Vagina (tissue), 2 donors: Measurements from ENCODE around the gene OR7C1.

Source experiments
- CTCF ChIP-seq, 3 experiments: fragments of 450-650 bp in 2 of 3; fragments of 200-600 bp in 1 of 3; sonication (generic) in 1 of 3; IDR thresholded peaks; one replicate each; pipeline ENCODE4 v1.5.1; 2017 to 2019; ENCODE audit warnings: antibody characterized with exemption in 3 of 3, mild to moderate bottlenecking in 2 of 3, moderate library complexity in 2 of 3
- POLR2AphosphoS5 ChIP-seq, 2 donors: sonication (generic); formaldehyde crosslinking; IDR thresholded peaks; one replicate each; pipeline ENCODE4 v1.9.0; 2017; ENCODE audit warnings: antibody characterized with exemption in 2 of 2, mild to moderate bottlenecking in 2 of 2, low read depth in 1 of 2; ENCODE audit not compliant: insufficient read depth in 1 of 2

- TF ChIP-seq CTCF (IDR thresholded peaks at IDR 0.05): no peak
- TF ChIP-seq POLR2AphosphoS5 (IDR thresholded peaks at IDR 0.05; ENCODE audit: insufficient read depth in 1 of 2, low read depth in 1 of 2): no peak
Measured at GRCh38 chr19:14772995-14773394, 62.0 kb downstream of the OR7C1 start.
